Osteoblast (primary cell): ENCODE results near the gene BRCA2. TPM values are rescaled to one million over a fixed set of nuclear protein-coding genes. Genes with fewer than 3 reads are reported as not detected.

Experiments used
- DNase-seq: peaks from one replicate; pipeline ENCODE4 v3.0.0; 2011; ENCODE audit warnings: low spot score, mixed read lengths; ENCODE audit not compliant: insufficient read length; ENCODE audit errors: missing footprints
- H2AFZ ChIP-seq: 2 replicates; pipeline ENCODE4 v1.6.0; 2011; ENCODE audit warnings: mild to moderate bottlenecking, low read length
- H3K27ac ChIP-seq: 2 replicates; pipeline ENCODE4 v1.5.1; 2011; ENCODE audit warnings: mild to moderate bottlenecking, low read depth, low read length, moderate library complexity
- H3K27me3 ChIP-seq: 2 replicates; pipeline ENCODE4 v1.6.0; 2012; ENCODE audit warnings: mild to moderate bottlenecking, control low read depth, inconsistent platforms, low read length, moderate library complexity; ENCODE audit not compliant: insufficient read depth
- H3K36me3 ChIP-seq: 2 replicates; pipeline ENCODE4 v1.5.1; 2011; ENCODE audit warnings: mild to moderate bottlenecking, low read length, control low read depth, moderate library complexity; ENCODE audit not compliant: insufficient read depth
- H3K4me1 ChIP-seq: 2 replicates; pipeline ENCODE4 v1.5.1; 2011; ENCODE audit warnings: mild to moderate bottlenecking, low read length, control low read depth, moderate library complexity; ENCODE audit not compliant: insufficient read depth
- H3K4me2 ChIP-seq: 2 replicates; pipeline ENCODE4 v1.6.0; 2011; ENCODE audit warnings: mild to moderate bottlenecking, low read length; ENCODE audit not compliant: insufficient read depth
- H3K4me3 ChIP-seq: fragments of 200-600 bp; sonication (generic); 3 replicates; pipeline ENCODE4 v1.5.1; 2012; ENCODE audit warnings: mild to moderate bottlenecking, low read length, inconsistent platforms; ENCODE audit not compliant: insufficient read depth
- H3K79me2 ChIP-seq: 2 replicates; pipeline ENCODE4 v1.6.0; 2012; ENCODE audit warnings: mild to moderate bottlenecking, low read length, control low read depth, inconsistent platforms; ENCODE audit not compliant: insufficient read depth
- H3K9me3 ChIP-seq: 2 replicates; pipeline ENCODE4 v1.5.1; 2011; ENCODE audit warnings: low read depth, low read length, control low read depth
- H4K20me1 ChIP-seq: 2 replicates; pipeline ENCODE4 v1.6.0; 2012; ENCODE audit warnings: mild to moderate bottlenecking, low read length, control low read depth; ENCODE audit not compliant: insufficient read depth
- total RNA-seq: library from RNA; depleted of rRNA; stranded (reverse); fragments of >200 nt; gene quantifications from 2 replicates; pipeline ENCODE4 v1.2.3, GENCODE V29; 2012
- TF ChIP-seq, protein P1 (sequence below): IDR thresholded peaks from 2 replicates; pipeline ENCODE4 v1.5.1; 2011; ENCODE audit warnings: mild to moderate bottlenecking, low read depth, low read length, moderate library complexity; ENCODE audit errors: extremely low read depth

BRCA2 gene
- total RNA-seq, 1 donor = 4.7 TPM

DNA sequence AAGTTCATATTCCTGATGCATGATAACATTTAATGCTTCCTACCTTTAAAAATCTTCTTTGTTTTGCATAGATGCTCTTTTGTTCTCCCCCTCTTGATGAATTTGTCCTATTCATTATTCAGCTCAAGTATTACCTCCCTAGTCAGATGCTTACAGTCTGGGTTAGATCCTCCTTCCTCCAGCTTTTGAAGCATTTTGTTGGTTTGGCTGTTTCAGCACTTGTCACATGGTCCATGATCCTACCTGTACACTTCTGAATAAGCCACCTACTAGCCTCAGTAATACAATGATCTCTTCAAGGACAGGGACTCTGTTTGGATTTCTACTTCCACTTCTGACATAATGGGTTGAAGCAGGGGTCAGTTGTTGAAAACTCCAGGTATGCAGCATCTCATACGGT, 75.2 kb downstream of the BRCA2 start:
- TF ChIP-seq, protein P1, sequence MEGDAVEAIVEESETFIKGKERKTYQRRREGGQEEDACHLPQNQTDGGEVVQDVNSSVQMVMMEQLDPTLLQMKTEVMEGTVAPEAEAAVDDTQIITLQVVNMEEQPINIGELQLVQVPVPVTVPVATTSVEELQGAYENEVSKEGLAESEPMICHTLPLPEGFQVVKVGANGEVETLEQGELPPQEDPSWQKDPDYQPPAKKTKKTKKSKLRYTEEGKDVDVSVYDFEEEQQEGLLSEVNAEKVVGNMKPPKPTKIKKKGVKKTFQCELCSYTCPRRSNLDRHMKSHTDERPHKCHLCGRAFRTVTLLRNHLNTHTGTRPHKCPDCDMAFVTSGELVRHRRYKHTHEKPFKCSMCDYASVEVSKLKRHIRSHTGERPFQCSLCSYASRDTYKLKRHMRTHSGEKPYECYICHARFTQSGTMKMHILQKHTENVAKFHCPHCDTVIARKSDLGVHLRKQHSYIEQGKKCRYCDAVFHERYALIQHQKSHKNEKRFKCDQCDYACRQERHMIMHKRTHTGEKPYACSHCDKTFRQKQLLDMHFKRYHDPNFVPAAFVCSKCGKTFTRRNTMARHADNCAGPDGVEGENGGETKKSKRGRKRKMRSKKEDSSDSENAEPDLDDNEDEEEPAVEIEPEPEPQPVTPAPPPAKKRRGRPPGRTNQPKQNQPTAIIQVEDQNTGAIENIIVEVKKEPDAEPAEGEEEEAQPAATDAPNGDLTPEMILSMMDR = no peak
- H3K4me2 ChIP-seq = no peak overlapping the region
- no peak overlapping the region for H3K27ac ChIP-seq
- H3K79me2 ChIP-seq = no peaks in the 10 kb centered on the region
- no peak for DNase-seq
- no peaks in the 10 kb centered on the region for H3K36me3 ChIP-seq
- no peaks in the 10 kb centered on the region for H3K27me3 ChIP-seq
- no peaks in the 10 kb centered on the region for H3K4me1 ChIP-seq
- no peak overlapping the region for H3K4me3 ChIP-seq
- no peaks in the 10 kb centered on the region for H3K9me3 ChIP-seq
- H4K20me1 ChIP-seq = no peaks in the 10 kb centered on the region
- H2AFZ ChIP-seq = no peak overlapping the region

DNA sequence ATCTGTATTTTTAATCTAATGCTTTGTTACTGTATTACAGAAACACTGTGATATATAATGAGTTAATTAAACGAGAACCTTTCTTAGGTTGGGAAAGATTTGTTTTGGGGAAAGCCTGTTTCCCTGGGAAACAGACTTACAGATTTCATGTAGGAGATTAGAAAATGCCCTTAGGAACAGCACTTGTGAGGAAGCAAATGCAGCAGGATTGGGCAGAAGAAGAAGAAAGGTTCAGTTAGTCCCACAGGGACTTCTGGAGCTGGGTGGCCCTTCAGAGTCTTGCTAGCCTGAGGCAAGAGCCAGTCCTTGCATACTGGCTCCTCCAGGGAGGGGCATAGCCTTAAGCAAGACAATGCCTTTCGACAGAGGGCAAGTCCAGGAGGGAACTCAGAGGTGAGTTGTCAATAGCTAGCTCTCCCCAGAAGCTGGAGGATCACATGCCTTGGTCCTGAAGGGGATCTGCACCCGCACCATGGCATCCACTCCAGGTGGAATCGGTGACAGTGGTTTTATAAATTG, 75.9 kb downstream of the BRCA2 start:
- Histone ChIP-seq H3K4me3 (no peak overlapping the region), H3K27me3 (no peaks in the 10 kb centered on the region), H3K4me1 (no peaks in the 10 kb centered on the region), H2AFZ (peak overlapping the region; percentile 44), H4K20me1 (no peaks in the 10 kb centered on the region), H3K79me2 (no peaks in the 10 kb centered on the region), H3K27ac (no peak overlapping the region), H3K36me3 (no peaks in the 10 kb centered on the region), H3K4me2 (no peak overlapping the region), H3K9me3 (no peaks in the 10 kb centered on the region)
- DNase-seq = no peak
- TF ChIP-seq, protein P1 = no peak

GRCh38 chr13:32403108-32403507, 87.8 kb downstream of the BRCA2 start:
- TF ChIP-seq, protein P1 = no peak
- Histone ChIP-seq H3K4me2 (no peak overlapping the region), H3K27me3 (no peaks in the 10 kb centered on the region), H3K27ac (no peak overlapping the region), H2AFZ (peak overlapping the region; percentile 61), H3K36me3 (peaks cover 4% of the 10 kb centered on the region), H3K9me3 (no peaks in the 10 kb centered on the region), H3K4me1 (no peaks in the 10 kb centered on the region), H4K20me1 (no peaks in the 10 kb centered on the region), H3K79me2 (no peaks in the 10 kb centered on the region), H3K4me3 (no peak overlapping the region)
- DNase-seq = no peak

DNA sequence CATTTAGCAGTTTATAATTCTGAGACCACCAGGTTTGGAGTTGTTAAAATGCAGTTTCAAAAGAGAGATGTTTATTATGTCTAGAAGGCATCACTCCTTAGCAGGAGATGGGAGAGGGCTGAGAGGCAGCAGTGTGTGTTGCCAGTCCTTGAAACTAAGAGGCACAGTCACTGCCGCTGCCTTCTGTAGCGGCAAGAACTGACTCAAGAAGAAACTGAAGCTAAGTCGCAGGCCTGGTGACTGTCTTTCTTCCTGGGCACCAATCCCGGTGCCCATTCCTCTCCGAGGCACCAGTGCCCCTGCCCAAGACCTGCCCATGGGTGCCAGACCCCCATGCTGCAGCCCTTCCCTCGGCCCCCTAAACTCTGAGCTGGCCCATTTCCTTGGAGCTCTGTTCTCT, 92.5 kb downstream of the BRCA2 start:
- no peak overlapping the region for H3K4me3 ChIP-seq
- H3K36me3 ChIP-seq = no peaks in the 10 kb centered on the region
- H3K9me3 ChIP-seq = no peaks in the 10 kb centered on the region
- no peaks in the 10 kb centered on the region for H3K79me2 ChIP-seq
- H3K27ac ChIP-seq = no peak overlapping the region
- TF ChIP-seq, protein P1 = no peak
- no peak overlapping the region for H2AFZ ChIP-seq
- no peaks in the 10 kb centered on the region for H4K20me1 ChIP-seq
- H3K27me3 ChIP-seq = no peaks in the 10 kb centered on the region
- no peak for DNase-seq
- no peak overlapping the region for H3K4me2 ChIP-seq
- H3K4me1 ChIP-seq = peaks cover 7% of the 10 kb centered on the region
